IMR-90 (cell line): ENCODE results near the gene SCN10A. TPM values are rescaled to one million over a fixed set of nuclear protein-coding genes. Genes with fewer than 3 reads are reported as not detected.

Experiments used
- ATAC-seq: fragments of 200-7000 bp; cut with Tn5 transposase; 2 replicates; pipeline ENCODE4 v1.9.1; 2020; ENCODE audit warnings: low read depth, mild to moderate bottlenecking, moderate library complexity
- BruUV-seq: library from RNA; stranded (reverse); fragments of 400-500 nt; replicated peaks from 2 replicates; lab custom pipeline; 2021; lab: Mats Ljungman, UMichigan
- CTCF ChIA-PET: fragments of 300-600 bp; formaldehyde crosslinking; extraction: SDS; loops from one replicate; lab custom pipeline; 2021; ENCODE audit warnings: antibody characterized with exemption; lab: Yijun Ruan, JAX
- POLR2A ChIA-PET: fragments of 300-600 bp; sonication (Branson Sonifier 250); formaldehyde crosslinking; loops from one replicate; lab custom pipeline; 2022; ENCODE audit warnings: antibody characterized with exemption; ENCODE audit not compliant: unreplicated experiment; lab: Charles Lee
- DNase-seq: peaks from one replicate; pipeline ENCODE4 v3.0.0; 2013
- H2AFZ ChIP-seq: replicated peaks from 2 replicates; pipeline ENCODE3; 2013; ENCODE audit warnings: low read length, mild to moderate bottlenecking; ENCODE audit not compliant: poor library complexity
- H2AK5ac ChIP-seq: 2 replicates; pipeline ENCODE4 v1.6.1; 2013; ENCODE audit warnings: low read depth, low read length, inconsistent platforms
- H2AK9ac ChIP-seq: replicated peaks from 2 replicates; pipeline ENCODE3; 2013; ENCODE audit warnings: mild to moderate bottlenecking, low read depth, low read length, moderate library complexity; ENCODE audit not compliant: poor library complexity
- H2BK120ac ChIP-seq: 2 replicates; pipeline ENCODE4 v1.6.1; 2013; ENCODE audit warnings: low read depth, low read length, inconsistent platforms
- H2BK15ac ChIP-seq: 3 replicates; pipeline ENCODE4 v1.6.1; 2013; ENCODE audit warnings: low read depth, low read length, inconsistent platforms
- H2BK20ac ChIP-seq: 2 replicates; pipeline ENCODE4 v1.6.1; 2013; ENCODE audit warnings: low read depth, mild to moderate bottlenecking, inconsistent platforms, low read length, moderate library complexity
- H2BK5ac ChIP-seq: 2 replicates; pipeline ENCODE4 v1.6.1; 2013; ENCODE audit warnings: mild to moderate bottlenecking, low read depth, low read length, inconsistent platforms; ENCODE audit not compliant: poor library complexity, severe bottlenecking
- H3K14ac ChIP-seq: replicated peaks from 2 replicates; pipeline ENCODE4 v1.6.1; 2013; ENCODE audit warnings: low read depth, low read length, inconsistent platforms
- H3K18ac ChIP-seq: 2 replicates; pipeline ENCODE4 v1.6.1; 2013; ENCODE audit warnings: low read depth, low read length, control low read depth
- H3K23ac ChIP-seq: 2 replicates; pipeline ENCODE4 v1.6.1; 2013; ENCODE audit warnings: low read depth, low read length, inconsistent platforms
- H3K27ac ChIP-seq: 2 replicates; pipeline ENCODE4 v1.5.1; 2013; ENCODE audit warnings: mild to moderate bottlenecking, control low read depth, low read length; ENCODE audit not compliant: insufficient read depth
- H3K27me3 ChIP-seq: 2 replicates; pipeline ENCODE4 v1.6.1; 2013; ENCODE audit warnings: low read length; ENCODE audit not compliant: control insufficient read depth, insufficient read depth
- H3K36me3 ChIP-seq: 2 replicates; pipeline ENCODE4 v1.6.1; 2013; ENCODE audit warnings: low read length, mixed read lengths; ENCODE audit not compliant: control insufficient read depth, insufficient read depth
- H3K4ac ChIP-seq: 2 replicates; pipeline ENCODE4 v1.6.1; 2013; ENCODE audit warnings: low read depth, low read length, inconsistent platforms
- H3K4me1 ChIP-seq: 2 replicates; pipeline ENCODE4 v1.6.1; 2013; ENCODE audit warnings: low read length, mixed read lengths; ENCODE audit not compliant: control insufficient read depth, insufficient read depth
- H3K4me2 ChIP-seq: 2 replicates; pipeline ENCODE4 v1.6.1; 2013; ENCODE audit warnings: low read depth, mild to moderate bottlenecking, control low read depth, low read length, moderate library complexity
- H3K4me3 ChIP-seq: 2 replicates; pipeline ENCODE4 v1.5.1; 2013; ENCODE audit warnings: low read depth, mild to moderate bottlenecking, control low read depth, low read length, moderate library complexity; ENCODE audit not compliant: insufficient read depth
- H3K56ac ChIP-seq: 2 replicates; pipeline ENCODE4 v1.6.1; 2013; ENCODE audit warnings: low read length, inconsistent platforms; ENCODE audit not compliant: insufficient read depth; ENCODE audit errors: extremely low read depth
- H3K79me1 ChIP-seq, 2 experiments: 2 replicates each; pipeline ENCODE4 v1.6.1; 2013; ENCODE audit warnings: low read length in 2 of 2, inconsistent platforms in 1 of 2, low read depth in 1 of 2
- H3K9ac ChIP-seq: 2 replicates; pipeline ENCODE4 v1.6.1; 2013; ENCODE audit warnings: low read depth, low read length, control low read depth
- H3K9me1 ChIP-seq: 2 replicates; pipeline ENCODE4 v1.6.1; 2013; ENCODE audit warnings: low read length, inconsistent platforms; ENCODE audit not compliant: insufficient read depth
- H3K9me3 ChIP-seq: 2 replicates; pipeline ENCODE4 v1.6.1; 2013; ENCODE audit warnings: low read length; ENCODE audit not compliant: control insufficient read depth, insufficient read depth
- H4K20me1 ChIP-seq: 2 replicates; pipeline ENCODE4 v1.6.1; 2013; ENCODE audit warnings: low read length, inconsistent platforms; ENCODE audit not compliant: insufficient read depth
- H4K5ac ChIP-seq: 2 replicates; pipeline ENCODE4 v1.6.1; 2013; ENCODE audit warnings: mild to moderate bottlenecking, low read depth, low read length, control low read depth
- H4K8ac ChIP-seq, 2 experiments: 2 replicates each; pipeline ENCODE4 v1.6.1; 2013; ENCODE audit warnings: low read depth in 2 of 2, low read length in 2 of 2, control low read depth in 1 of 2, inconsistent platforms in 1 of 2
- H4K91ac ChIP-seq: 2 replicates; pipeline ENCODE4 v1.6.1; 2013; ENCODE audit warnings: low read depth, low read length, inconsistent platforms; ENCODE audit not compliant: insufficient read depth
- BHLHE40 ChIP-seq: fragments of 150-350 bp; IDR thresholded peaks from 2 replicates; pipeline ENCODE4 v1.6.1; 2016; ENCODE audit warnings: mild to moderate bottlenecking, low read depth, low read length
- CEBPB ChIP-seq: IDR thresholded peaks from 2 replicates; pipeline ENCODE4 v1.6.1; 2012; ENCODE audit warnings: low read depth, low read length, improper control_type of control experiment
- CHD1 ChIP-seq: IDR thresholded peaks from 2 replicates; pipeline ENCODE4 v1.6.1; 2012; ENCODE audit warnings: low read depth, low read length, improper control_type of control experiment
- FOS ChIP-seq: fragments of 150-350 bp; IDR thresholded peaks from 2 replicates; pipeline ENCODE4 v1.6.1; 2016; ENCODE audit warnings: low read depth, low read length
- MAFK ChIP-seq: IDR thresholded peaks from 2 replicates; pipeline ENCODE4 v1.6.1; 2012; ENCODE audit warnings: low read depth, low read length, improper control_type of control experiment
- MAZ ChIP-seq: IDR thresholded peaks from 2 replicates; pipeline ENCODE4 v1.6.1; 2012; ENCODE audit warnings: low read depth, mild to moderate bottlenecking, low read length, improper control_type of control experiment, moderate library complexity, borderline replicate concordance
- MXI1 ChIP-seq: IDR thresholded peaks from 2 replicates; pipeline ENCODE4 v1.6.1; 2012; ENCODE audit warnings: low read depth, mild to moderate bottlenecking, low read length, moderate library complexity, borderline replicate concordance
- NFE2L2 ChIP-seq: fragments of 150-350 bp; IDR thresholded peaks from 2 replicates; pipeline ENCODE4 v1.6.1; 2016; ENCODE audit warnings: low read depth, mild to moderate bottlenecking, low read length
- POLR2A ChIP-seq: IDR thresholded peaks from 2 replicates; pipeline ENCODE4 v1.6.1; 2012; ENCODE audit warnings: mild to moderate bottlenecking, low read depth, low read length
- RAD21 ChIP-seq: IDR thresholded peaks from 2 replicates; pipeline ENCODE4 v1.6.1; 2012; ENCODE audit warnings: low read length, improper control_type of control experiment
- RCOR1 ChIP-seq: IDR thresholded peaks from 2 replicates; pipeline ENCODE4 v1.6.1; 2012; ENCODE audit warnings: mild to moderate bottlenecking, low read length, improper control_type of control experiment; ENCODE audit not compliant: insufficient replicate concordance
- RFX5 ChIP-seq: IDR thresholded peaks from 2 replicates; pipeline ENCODE4 v1.8.0; 2012; ENCODE audit warnings: low read depth, mild to moderate bottlenecking, low read length, moderate library complexity
- SMC3 ChIP-seq: fragments of 150-350 bp; IDR thresholded peaks from 2 replicates; pipeline ENCODE4 v1.6.1; 2016; ENCODE audit warnings: low read depth, mild to moderate bottlenecking, antibody characterized with exemption, low read length, moderate library complexity
- WGBS, 2 experiments: methylation state at CpG; one replicate each; pipeline versions ENCODE4 v1.1.5 to v1.1.7; 2013; ENCODE audit warnings: missing lambda C conversion rate in 2 of 2; ENCODE audit not compliant: insufficient read length in 1 of 2; ENCODE audit errors: extremely low coverage in 2 of 2; 5-methylcytosine and 5-hydroxymethylcytosine counted together
- dilution Hi-C: fragments of 300-500 bp; cut with HindIII; formaldehyde crosslinking; loops from one replicate; pipeline ENCODE4 v1.14.3; 2018; ENCODE audit warnings: low sequenced_read_pairs; ENCODE audit not compliant: unreplicated experiment
- in situ Hi-C: fragments of 300-500 bp; cut with MboI; formaldehyde crosslinking; loops from 3 replicates; pipeline ENCODE4 v1.14.3; 2019; ENCODE audit warnings: low sequenced_read_pairs, inconsistent platforms, mixed read lengths
- intact Hi-C: fragments of 100-400 bp; cut with micrococcal nuclease; formaldehyde crosslinking; loops from 2 replicates; pipeline ENCODE4 v1.10.0; 2022
- polyA plus RNA-seq, 3 experiments: library from polyadenylated mRNA; depleted of rRNA; stranded (reverse); fragments of >200 nt; gene quantifications; 2 replicates each; pipeline ENCODE4 v1.2.3, GENCODE V29; 2012; ENCODE audit warnings: low replicate concordance in 1 of 3
- total RNA-seq: library from RNA; depleted of rRNA; stranded (reverse); fragments of >200 nt; gene quantifications from 2 replicates; pipeline ENCODE4 v1.2.3, GENCODE V29; 2012
- TF ChIP-seq, protein P1 (sequence below): fragments of 150-350 bp; IDR thresholded peaks from 2 replicates; pipeline ENCODE4 v1.6.1; 2016; ENCODE audit warnings: low read depth, mild to moderate bottlenecking, low read length, moderate library complexity, borderline replicate concordance
- TF ChIP-seq, protein P2 (sequence below): fragments of 150-350 bp; IDR thresholded peaks from 2 replicates; pipeline ENCODE4 v1.6.1; 2017; ENCODE audit warnings: mild to moderate bottlenecking, antibody characterized with exemption, low read length, low read depth
- TF ChIP-seq, protein P3 (sequence below): conservative IDR thresholded peaks from 2 replicates; pipeline ENCODE4 v1.5.1; 2012; ENCODE audit warnings: mild to moderate bottlenecking, low read depth, low read length, improper control_type of control experiment

Gene SCN10A
- total and polyA plus RNA-seq, 2 of the 4 experiments (the other 2 are of a cell fraction): not detected

DNA sequence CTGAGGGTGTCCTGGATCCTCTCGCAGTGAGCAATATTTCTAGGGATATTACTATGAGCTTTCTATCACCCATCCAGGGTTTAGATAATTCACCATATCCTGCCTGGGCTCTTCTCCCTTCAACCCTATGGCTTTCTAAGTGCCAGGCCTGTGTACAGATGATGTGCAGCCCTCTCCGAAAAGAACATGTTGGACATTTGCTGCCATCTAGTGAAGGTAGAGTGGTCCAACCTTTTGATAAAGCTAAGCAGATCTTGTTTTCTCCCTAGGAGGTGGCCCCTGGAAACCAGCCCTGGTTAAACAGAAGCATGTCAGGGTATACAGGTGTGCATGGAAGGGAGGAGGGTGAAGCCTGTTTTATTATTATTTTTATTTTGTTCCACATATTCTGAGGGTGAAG is 27.9 kb upstream of the SCN10A start:
- Histone ChIP-seq H4K91ac (no peak overlapping the region), H2AK9ac (no peak overlapping the region), H3K9me3 (no peaks in the 10 kb centered on the region), H3K27ac (no peak overlapping the region), H4K5ac (no peak overlapping the region), H2BK15ac (no peak overlapping the region), H3K4me2 (no peak overlapping the region), H4K20me1 (no peaks in the 10 kb centered on the region), H3K79me1 (no peaks in the 10 kb centered on the region), H2BK120ac (no peak overlapping the region), H2BK5ac (no peak overlapping the region), H3K4ac (no peak overlapping the region), H3K18ac (no peak overlapping the region), H3K36me3 (no peaks in the 10 kb centered on the region), H3K9me1 (no peaks in the 10 kb centered on the region), H3K4me3 (no peak overlapping the region), H2BK20ac (no peak overlapping the region), H2AK5ac (no peak overlapping the region), H3K9ac (no peak overlapping the region), H2AFZ (no peak overlapping the region), H3K27me3 (peaks cover 12% of the 10 kb centered on the region), H3K23ac (no peak overlapping the region), H3K4me1 (no peaks in the 10 kb centered on the region), H3K56ac (no peak overlapping the region), H3K14ac (no peak overlapping the region), H4K8ac (no peak overlapping the region)
- intact Hi-C loops: loop anchor here (1.0 to 5.0 kb wide), 8 partner anchors 106 to 497 kb away; partner anchors contain the start of genes EXOG and XYLB
- dilution Hi-C loops: no loop called here
- POLR2A ChIA-PET: no interaction called here
- BruUV-seq: no TSS peak
- in situ Hi-C loops: loop anchor here (5.0 kb wide), 1 partner anchor 322 kb away; no protein-coding TSS in a partner anchor
- CTCF ChIA-PET: interaction anchor here (0.5 to 2.1 kb wide), 13 partner anchors 10 to 347 kb away, joined by 3 to 20 read pairs (median 4); partner anchors contain the start of gene EXOG
- ATAC-seq (peak; percentile 97), DNase-seq (peak; percentile 70)
- no peak for TF ChIP-seq RCOR1
- TF ChIP-seq POLR2A: no peak
- TF ChIP-seq FOS: no peak
- TF ChIP-seq RFX5: no peak
- no peak for TF ChIP-seq CHD1
- TF ChIP-seq, protein P1, sequence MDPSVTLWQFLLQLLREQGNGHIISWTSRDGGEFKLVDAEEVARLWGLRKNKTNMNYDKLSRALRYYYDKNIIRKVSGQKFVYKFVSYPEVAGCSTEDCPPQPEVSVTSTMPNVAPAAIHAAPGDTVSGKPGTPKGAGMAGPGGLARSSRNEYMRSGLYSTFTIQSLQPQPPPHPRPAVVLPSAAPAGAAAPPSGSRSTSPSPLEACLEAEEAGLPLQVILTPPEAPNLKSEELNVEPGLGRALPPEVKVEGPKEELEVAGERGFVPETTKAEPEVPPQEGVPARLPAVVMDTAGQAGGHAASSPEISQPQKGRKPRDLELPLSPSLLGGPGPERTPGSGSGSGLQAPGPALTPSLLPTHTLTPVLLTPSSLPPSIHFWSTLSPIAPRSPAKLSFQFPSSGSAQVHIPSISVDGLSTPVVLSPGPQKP: no peak
- TF ChIP-seq NFE2L2: no peak
- TF ChIP-seq MXI1: no peak
- TF ChIP-seq SMC3: peak; percentile 81
- TF ChIP-seq, protein P2, sequence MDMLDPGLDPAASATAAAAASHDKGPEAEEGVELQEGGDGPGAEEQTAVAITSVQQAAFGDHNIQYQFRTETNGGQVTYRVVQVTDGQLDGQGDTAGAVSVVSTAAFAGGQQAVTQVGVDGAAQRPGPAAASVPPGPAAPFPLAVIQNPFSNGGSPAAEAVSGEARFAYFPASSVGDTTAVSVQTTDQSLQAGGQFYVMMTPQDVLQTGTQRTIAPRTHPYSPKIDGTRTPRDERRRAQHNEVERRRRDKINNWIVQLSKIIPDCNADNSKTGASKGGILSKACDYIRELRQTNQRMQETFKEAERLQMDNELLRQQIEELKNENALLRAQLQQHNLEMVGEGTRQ: no peak
- peak; percentile 88 for TF ChIP-seq RAD21
- no peak for TF ChIP-seq MAZ
- TF ChIP-seq, protein P3, sequence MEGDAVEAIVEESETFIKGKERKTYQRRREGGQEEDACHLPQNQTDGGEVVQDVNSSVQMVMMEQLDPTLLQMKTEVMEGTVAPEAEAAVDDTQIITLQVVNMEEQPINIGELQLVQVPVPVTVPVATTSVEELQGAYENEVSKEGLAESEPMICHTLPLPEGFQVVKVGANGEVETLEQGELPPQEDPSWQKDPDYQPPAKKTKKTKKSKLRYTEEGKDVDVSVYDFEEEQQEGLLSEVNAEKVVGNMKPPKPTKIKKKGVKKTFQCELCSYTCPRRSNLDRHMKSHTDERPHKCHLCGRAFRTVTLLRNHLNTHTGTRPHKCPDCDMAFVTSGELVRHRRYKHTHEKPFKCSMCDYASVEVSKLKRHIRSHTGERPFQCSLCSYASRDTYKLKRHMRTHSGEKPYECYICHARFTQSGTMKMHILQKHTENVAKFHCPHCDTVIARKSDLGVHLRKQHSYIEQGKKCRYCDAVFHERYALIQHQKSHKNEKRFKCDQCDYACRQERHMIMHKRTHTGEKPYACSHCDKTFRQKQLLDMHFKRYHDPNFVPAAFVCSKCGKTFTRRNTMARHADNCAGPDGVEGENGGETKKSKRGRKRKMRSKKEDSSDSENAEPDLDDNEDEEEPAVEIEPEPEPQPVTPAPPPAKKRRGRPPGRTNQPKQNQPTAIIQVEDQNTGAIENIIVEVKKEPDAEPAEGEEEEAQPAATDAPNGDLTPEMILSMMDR: peak; percentile 76
- TF ChIP-seq MAFK: no peak
- TF ChIP-seq BHLHE40: no peak
- TF ChIP-seq CEBPB: no peak
- no CpG with 5 or more reads among the region's 2 CpGs for WGBS, 2 experiments
